T-helper 17 cell (primary cell): ENCODE measurements around the gene CACNB4. TPM values are rescaled to one million over a fixed set of nuclear protein-coding genes. Genes with fewer than 3 reads are reported as not detected.
"Not testable (repeated sequence)": the region's sequence is repeated elsewhere in the genome, so short reads cannot be mapped to it uniquely, and the experiment has no call there.

Source experiments
- ATAC-seq: fragments of 150-1000 bp; cut with Tn5 transposase; 2 replicates; pipeline ENCODE4 v1.10.0; 2021; ENCODE audit warnings: mild to moderate bottlenecking, moderate library complexity
- DNase-seq, 3 donors: peaks; one replicate each; pipeline versions ENCODE4 v3.0.0 to v3.0.0-alpha.2; 2020 to 2021
- H3K9me3 ChIP-seq: one replicate; pipeline ENCODE4 v1.7.0; 2013; ENCODE audit warnings: low read length, mild to moderate bottlenecking; ENCODE audit not compliant: control insufficient read depth, poor library complexity, severe bottlenecking
- H3K27ac Mint-ChIP-seq: one replicate; pipeline ENCODE4 v1.8.0; 2022; ENCODE audit warnings: mild to moderate bottlenecking, moderate library complexity, mixed read lengths
- H3K27me3 Mint-ChIP-seq: one replicate; pipeline ENCODE4 v1.8.0; 2022; ENCODE audit warnings: mixed read lengths
- H3K36me3 Mint-ChIP-seq: one replicate; pipeline ENCODE4 v1.8.0; 2022; ENCODE audit warnings: low read depth, mixed read lengths
- H3K4me1 Mint-ChIP-seq: one replicate; pipeline ENCODE4 v1.8.0; 2022; ENCODE audit warnings: mild to moderate bottlenecking, mixed read lengths
- H3K4me3 Mint-ChIP-seq: one replicate; pipeline ENCODE4 v1.8.0; 2022; ENCODE audit warnings: mild to moderate bottlenecking, moderate library complexity, mixed read lengths
- total RNA-seq, 4 donors: library from RNA in 2 of 4; stranded (reverse) in 2 of 4; gene quantifications; one replicate each; pipeline ENCODE4 v1.2.3 and lab custom pipeline; 2022 to 2026

Gene CACNB4
- total RNA-seq, 2 donors from 2014 or later: 0.37 to 0.65 TPM

DNA sequence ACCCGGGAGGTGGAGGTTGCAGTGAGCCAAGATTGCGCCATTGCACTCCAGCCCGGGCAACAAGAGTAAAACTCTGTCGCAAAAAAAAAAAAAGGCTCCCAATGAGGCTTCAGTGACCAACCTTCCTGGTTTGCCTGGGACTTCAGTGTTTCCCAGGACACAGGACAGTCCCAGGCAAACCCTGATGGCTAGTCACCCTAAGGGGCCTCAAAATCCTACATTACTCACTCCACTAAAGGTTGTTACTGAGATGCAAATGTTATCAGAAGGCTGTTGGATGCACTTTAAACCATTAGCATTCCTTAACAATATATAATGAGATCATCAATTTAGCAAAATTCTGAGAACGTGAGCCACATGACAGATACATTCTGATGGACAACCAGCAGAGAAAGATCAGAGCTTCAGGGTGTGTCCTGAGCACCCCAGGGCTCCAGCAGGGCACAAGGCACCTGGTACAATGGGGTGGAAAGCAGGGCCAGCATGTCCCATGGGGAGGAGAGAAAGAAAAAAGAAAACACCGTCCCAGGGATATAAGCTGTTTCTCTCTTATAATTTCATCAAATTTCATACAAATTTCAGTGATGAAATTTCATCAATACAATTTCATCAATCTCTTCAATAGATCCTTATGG, 152.5 kb downstream of the CACNB4 start:
- peaks cover 17% of the 10 kb centered on the region for H3K27me3 Mint-ChIP-seq
- DNase-seq (no peak), ATAC-seq (no peak)
- no peaks in the 10 kb centered on the region for H3K9me3 ChIP-seq
- no peak overlapping the region for H3K27ac Mint-ChIP-seq
- peaks cover 5% of the 10 kb centered on the region for H3K4me1 Mint-ChIP-seq
- peaks cover 2% of the 10 kb centered on the region for H3K36me3 Mint-ChIP-seq
- H3K4me3 Mint-ChIP-seq: no peak overlapping the region

DNA sequence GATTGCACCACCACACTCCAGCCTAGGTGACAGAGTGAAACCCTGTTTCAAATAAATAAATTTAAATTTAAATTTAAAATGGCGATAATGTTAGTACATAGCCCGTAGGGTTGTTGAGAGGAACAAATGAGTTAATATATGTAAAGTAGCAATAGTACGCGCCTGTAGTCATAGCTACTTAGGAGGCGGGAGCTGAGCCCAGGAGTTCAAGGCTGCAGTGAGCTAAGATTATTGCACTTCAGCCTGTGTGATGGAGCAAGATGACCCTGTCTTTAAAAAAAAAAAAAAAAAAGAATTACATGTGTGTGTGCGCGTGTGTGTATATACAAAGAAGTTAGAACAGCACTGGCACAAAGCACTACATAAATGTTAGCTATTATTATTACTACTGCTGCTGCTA, 153.2 kb downstream of the CACNB4 start:
- H3K4me1 Mint-ChIP-seq: peaks cover 5% of the 10 kb centered on the region

DNA sequence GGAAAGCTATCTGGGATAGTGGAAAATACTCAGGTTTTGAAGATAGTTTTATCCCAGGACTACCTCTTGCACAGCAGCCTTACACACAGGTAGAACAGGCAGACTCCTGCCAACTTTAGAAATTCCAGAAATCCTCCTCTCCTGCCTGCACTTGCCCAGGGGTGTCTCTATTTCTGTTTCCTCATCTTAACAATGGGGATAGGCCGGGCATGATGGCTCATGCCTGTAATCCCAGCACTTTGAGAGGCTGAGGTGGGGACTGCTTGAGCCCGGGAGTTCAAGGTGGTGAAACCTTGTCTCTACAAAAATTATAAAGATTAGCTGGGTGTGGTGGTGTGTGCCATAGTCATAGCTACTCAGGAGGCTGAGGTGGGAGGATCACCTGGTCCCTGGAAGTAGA, 153.7 kb downstream of the CACNB4 start:
- H3K36me3 Mint-ChIP-seq: peaks cover 2% of the 10 kb centered on the region
- H3K4me1 Mint-ChIP-seq: peaks cover 5% of the 10 kb centered on the region
- DNase-seq (no peak), ATAC-seq (no peak)
- no peak overlapping the region for H3K27ac Mint-ChIP-seq
- H3K9me3 ChIP-seq: no peaks in the 10 kb centered on the region
- no peak overlapping the region for H3K4me3 Mint-ChIP-seq
- H3K27me3 Mint-ChIP-seq: peaks cover 17% of the 10 kb centered on the region

More for the DNA sequence above, 153.2 kb downstream of the CACNB4 start:
- peaks cover 2% of the 10 kb centered on the region for H3K36me3 Mint-ChIP-seq
- no peaks in the 10 kb centered on the region for H3K9me3 ChIP-seq
- H3K4me3 Mint-ChIP-seq: no peak overlapping the region
- no peak overlapping the region for H3K27ac Mint-ChIP-seq
- H3K27me3 Mint-ChIP-seq: peaks cover 17% of the 10 kb centered on the region
- DNase-seq (no peak), ATAC-seq (no peak)

DNA sequence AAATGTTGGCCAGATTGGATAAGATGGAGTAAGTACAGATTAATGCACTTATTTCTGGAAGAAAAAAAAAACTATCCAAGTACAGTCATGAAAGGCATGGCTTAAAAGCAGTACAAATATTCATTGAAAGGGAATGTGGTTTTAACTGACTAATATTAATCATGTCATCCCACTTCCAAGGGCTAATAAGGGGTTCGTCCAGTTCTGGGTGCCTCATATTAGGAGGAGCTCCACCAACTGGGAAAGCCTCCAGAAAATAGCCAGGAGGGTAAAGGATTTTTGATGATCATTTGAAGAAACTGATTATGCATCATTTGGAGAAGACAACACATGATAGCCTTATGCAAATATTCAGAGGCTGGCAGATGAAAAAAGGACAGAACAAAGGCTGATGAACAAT, 155.4 kb downstream of the CACNB4 start:
- Mint-ChIP-seq H3K27ac (no peak overlapping the region), H3K27me3 (peaks cover 24% of the 10 kb centered on the region), H3K36me3 (peaks cover 2% of the 10 kb centered on the region), H3K4me1 (peaks cover 5% of the 10 kb centered on the region), H3K4me3 (no peak overlapping the region)
- H3K9me3 ChIP-seq: no peaks in the 10 kb centered on the region
- ATAC-seq (no peak), DNase-seq (no peak)

DNA sequence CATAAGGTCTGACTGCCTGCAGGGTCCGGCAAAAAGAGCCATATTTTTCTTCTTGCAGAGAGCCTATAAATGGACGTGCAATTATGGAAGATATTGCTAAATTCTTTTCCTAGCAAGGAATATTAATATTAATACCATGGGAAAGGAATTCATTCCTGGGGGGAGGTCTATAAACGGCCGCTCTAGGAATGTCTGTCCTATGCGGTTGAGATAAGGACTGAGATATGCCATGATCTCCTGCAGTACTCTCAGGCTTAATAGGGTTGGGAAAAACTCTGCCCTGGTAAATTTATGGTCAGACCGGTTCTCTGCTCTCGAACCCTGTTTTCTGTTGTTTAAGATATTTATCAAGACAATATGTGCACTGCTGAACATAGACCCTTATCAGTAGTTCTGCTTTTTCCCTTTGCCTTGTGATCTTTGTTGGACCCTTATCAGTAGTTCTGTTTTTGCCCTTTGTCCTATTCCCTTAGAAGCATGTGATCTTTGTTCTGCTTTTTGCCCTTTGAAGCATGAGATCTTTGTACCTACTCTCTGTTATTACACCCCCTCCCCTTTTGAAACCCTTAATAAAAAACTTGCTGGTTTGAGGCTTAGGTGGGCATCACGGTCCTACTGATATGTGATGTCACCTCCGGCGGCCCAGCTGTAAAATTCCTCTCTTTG, 156.2 kb downstream of the CACNB4 start:
- peaks cover 32% of the 10 kb centered on the region for H3K27me3 Mint-ChIP-seq

DNA sequence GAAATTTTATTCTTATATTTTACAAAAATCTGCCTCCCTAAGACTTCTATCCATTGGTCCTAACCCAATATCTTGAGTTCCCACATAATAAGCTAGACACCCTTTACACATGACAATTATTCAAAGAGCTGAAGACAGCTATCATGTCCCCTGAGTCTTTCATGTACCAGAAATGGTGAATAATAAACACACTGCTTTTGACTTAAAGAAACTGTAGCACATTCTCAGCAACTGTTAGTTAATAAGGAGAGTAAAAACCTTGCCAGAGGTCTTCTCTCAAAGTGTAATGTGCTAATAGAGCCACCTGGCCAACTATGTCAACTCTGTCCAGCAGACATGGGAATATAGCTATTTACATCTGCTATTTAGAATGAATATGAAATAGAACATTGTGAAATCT, 160.9 kb downstream of the CACNB4 start:
- no peak for ATAC-seq
- H3K9me3 ChIP-seq: no peaks in the 10 kb centered on the region
- Mint-ChIP-seq H3K36me3 (no peaks in the 10 kb centered on the region), H3K4me3 (no peak overlapping the region), H3K27ac (no peak overlapping the region), H3K27me3 (peaks cover 32% of the 10 kb centered on the region), H3K4me1 (no peaks in the 10 kb centered on the region)
- no peak for DNase-seq

More for the DNA sequence above, 156.2 kb downstream of the CACNB4 start:
- not testable (repeated sequence) for H3K4me3 Mint-ChIP-seq, DNase-seq, ATAC-seq, H3K4me1 Mint-ChIP-seq, H3K36me3 Mint-ChIP-seq, H3K27ac Mint-ChIP-seq, H3K9me3 ChIP-seq

DNA sequence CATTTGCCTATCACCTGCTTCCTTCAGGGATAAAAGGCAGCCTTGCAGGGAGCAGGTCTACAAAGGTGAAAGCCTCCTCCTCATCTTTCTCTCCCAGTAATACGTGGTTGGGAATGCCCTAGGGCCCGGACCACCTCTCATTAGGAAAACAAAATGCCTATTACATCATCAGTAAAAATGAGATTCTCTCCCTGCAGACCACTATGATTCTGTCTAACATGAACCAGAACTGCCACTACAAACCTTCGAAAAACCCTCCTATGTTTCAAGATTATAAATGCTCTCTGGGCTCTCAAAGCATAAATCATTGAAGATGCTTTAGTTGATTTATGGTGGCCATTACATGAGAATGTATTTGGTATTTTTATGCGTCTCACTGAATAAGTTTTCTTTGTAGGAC, 162.2 kb downstream of the CACNB4 start:
- Mint-ChIP-seq H3K27me3 (peaks cover 37% of the 10 kb centered on the region), H3K4me1 (no peaks in the 10 kb centered on the region), H3K27ac (no peak overlapping the region), H3K36me3 (no peaks in the 10 kb centered on the region), H3K4me3 (no peak overlapping the region)
- ATAC-seq (no peak), DNase-seq (no peak)
- no peaks in the 10 kb centered on the region for H3K9me3 ChIP-seq

DNA sequence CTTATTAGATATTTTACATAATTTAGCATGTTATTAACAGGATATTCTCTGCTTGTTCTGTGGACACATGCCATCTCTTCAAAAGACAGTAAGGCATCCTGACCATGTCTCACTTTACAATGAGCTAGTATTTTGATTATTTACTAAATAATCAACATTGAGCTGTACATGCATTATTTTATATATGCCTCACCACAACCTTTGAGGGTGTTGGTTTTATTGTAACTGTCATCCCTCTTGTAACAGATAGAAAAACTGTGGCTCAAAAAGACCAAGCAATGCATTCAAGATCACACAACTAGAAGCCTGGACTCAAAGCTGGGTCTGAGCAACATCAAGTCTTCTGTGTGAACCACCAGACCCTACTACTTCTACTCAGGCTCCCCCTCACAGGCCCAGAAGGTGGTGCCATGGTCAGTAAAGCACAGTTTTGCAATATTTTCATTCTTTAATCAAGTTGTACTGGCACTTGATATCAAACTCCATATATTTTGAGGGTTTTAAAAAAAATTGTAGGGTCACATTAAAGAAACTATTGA, 165.5 kb downstream of the CACNB4 start:
- ATAC-seq (no peak), DNase-seq (no peak)
- no peaks in the 10 kb centered on the region for H3K9me3 ChIP-seq
- Mint-ChIP-seq H3K4me1 (no peaks in the 10 kb centered on the region), H3K4me3 (no peak overlapping the region), H3K27me3 (peaks cover 41% of the 10 kb centered on the region), H3K36me3 (no peaks in the 10 kb centered on the region), H3K27ac (no peak overlapping the region)

DNA sequence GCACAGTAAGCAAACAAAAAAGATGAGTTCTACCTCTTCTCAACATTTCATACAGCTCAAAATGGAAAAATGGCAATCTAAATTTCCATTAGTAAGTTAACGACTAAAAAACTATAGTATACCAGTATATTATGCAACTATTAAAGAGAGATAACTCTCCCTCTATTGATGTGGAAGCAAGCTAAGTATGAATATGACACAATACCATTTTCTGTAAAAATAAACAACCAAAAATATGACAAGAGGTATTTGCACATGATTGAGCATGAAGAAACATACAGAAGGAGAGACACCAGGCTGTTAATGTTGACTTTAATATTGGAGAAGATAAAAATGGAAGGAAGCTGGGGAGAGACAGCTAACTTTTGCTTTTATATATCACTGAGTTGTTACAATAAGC, 167.1 kb downstream of the CACNB4 start:
- H3K27me3 Mint-ChIP-seq: peaks cover 38% of the 10 kb centered on the region
- H3K9me3 ChIP-seq: no peaks in the 10 kb centered on the region
- no peak for DNase-seq
- H3K4me3 Mint-ChIP-seq: no peak overlapping the region
- peaks cover 4% of the 10 kb centered on the region for H3K36me3 Mint-ChIP-seq
- no peaks in the 10 kb centered on the region for H3K4me1 Mint-ChIP-seq
- ATAC-seq: no peak
- no peak overlapping the region for H3K27ac Mint-ChIP-seq

DNA sequence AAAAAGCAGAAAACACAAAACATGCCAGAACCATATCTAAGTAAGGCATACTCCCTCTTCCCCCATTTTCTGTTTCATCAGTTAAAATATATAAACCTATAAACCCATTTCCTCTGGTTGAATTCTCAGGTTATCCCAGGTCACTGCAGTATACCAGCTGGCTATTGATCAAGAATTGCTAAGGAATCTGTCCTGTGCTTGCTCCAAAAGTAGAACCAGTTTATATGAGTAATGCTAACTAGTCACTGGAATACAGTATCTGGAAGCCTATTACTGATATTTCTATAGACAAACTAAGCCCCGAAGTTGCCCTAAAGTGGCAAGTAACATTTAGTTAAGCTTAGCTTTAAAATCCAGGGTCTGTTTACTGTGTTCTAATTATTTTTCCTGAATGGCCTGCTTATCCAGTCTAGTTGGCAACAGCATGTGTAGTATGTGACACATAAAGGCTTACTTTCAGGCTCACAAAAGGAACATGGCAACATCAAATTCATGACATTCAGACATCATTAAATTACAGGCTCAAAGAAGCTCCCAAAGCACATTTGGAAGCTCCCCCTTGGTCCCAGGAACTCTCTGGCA, 167.7 kb downstream of the CACNB4 start:
- no peak for DNase-seq
- Mint-ChIP-seq H3K27ac (no peak overlapping the region), H3K36me3 (peaks cover 4% of the 10 kb centered on the region), H3K27me3 (peaks cover 41% of the 10 kb centered on the region), H3K4me1 (no peaks in the 10 kb centered on the region), H3K4me3 (no peak overlapping the region)
- no peak for ATAC-seq
- no peaks in the 10 kb centered on the region for H3K9me3 ChIP-seq

DNA sequence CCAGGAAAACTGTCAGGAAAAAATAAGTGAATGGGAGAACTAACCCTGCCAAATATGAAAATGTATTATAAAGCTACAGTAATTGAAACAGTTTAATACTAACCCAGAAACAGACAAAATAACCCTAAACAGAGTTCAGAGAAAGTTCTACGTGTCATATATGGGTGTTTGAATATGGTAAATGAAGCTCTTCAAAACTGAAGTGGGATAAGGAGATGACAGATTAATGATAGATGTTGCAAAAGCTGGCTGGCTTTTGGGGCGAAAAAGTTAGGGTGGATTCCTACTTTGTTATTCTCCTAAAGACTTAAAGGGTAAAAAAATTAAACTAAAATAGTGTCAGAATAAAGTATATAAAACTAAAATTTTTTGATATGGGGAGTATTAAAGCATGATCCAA, 168.8 kb downstream of the CACNB4 start:
- Mint-ChIP-seq H3K27ac (no peak overlapping the region), H3K4me1 (no peaks in the 10 kb centered on the region), H3K27me3 (peaks cover 47% of the 10 kb centered on the region), H3K36me3 (peaks cover 4% of the 10 kb centered on the region), H3K4me3 (no peak overlapping the region)
- DNase-seq: no peak
- H3K9me3 ChIP-seq: no peaks in the 10 kb centered on the region
- no peak for ATAC-seq

DNA sequence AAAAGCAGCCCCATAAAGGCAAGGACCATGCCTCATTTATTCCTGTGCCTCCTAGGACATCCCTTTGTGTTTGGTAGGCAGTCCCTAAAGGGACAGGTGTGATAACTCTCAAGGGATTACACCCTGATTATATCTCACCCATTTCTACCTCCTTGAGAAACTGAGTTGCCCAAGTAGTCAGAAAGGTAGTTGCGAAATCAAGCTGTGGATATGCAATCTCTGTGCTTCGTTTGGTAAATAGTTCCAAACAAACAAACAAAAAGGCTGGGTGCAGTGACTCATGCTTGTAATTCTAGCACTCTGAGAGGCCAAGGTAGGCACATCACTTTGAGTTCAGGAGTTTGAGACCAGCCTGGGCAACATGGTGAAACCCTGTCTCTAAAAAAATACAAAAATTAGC, 170.5 kb downstream of the CACNB4 start:
- H3K9me3 ChIP-seq: no peaks in the 10 kb centered on the region
- no peak overlapping the region for H3K27ac Mint-ChIP-seq
- H3K27me3 Mint-ChIP-seq: peaks cover 40% of the 10 kb centered on the region
- ATAC-seq (no peak), DNase-seq (no peak)
- no peaks in the 10 kb centered on the region for H3K4me1 Mint-ChIP-seq
- no peak overlapping the region for H3K4me3 Mint-ChIP-seq
- peaks cover 4% of the 10 kb centered on the region for H3K36me3 Mint-ChIP-seq

DNA sequence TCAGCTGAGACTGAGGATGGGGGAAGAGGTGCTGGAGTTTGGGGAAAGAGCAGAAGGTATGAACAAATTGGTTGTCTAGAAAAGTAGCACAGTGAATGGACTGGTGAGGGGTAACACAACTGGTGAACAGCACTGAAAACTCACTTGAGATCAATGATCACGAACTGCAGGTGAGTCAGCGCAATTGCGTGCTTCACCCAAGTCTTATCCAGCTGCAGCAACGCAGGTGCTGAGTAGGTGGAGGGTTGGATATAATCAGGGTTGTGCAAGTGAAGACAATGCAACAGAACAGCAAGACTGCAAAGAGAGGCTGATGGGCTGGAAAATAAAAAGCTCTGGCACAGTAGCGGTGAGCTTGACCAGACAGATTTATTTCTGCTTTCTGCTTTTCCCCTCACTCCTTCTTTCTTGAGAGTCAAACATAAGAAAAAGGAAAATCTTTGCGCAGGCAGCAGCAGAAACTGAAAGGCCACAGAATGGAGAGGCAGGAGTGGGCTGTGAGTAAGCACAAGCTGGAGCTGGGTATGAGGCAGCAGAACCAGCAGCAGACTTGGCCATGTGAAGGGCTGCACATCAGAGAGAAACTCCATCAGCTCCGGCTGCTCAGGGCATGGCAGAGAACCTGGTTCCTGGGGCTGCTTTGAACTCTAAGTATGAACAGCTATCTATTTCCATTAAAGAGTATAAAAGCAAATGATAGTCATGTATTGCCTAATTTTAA, 171.2 kb downstream of the CACNB4 start:
- no peaks in the 10 kb centered on the region for H3K9me3 ChIP-seq
- DNase-seq (no peak), ATAC-seq (no peak)
- no peaks in the 10 kb centered on the region for H3K4me1 Mint-ChIP-seq
- H3K36me3 Mint-ChIP-seq: peaks cover 4% of the 10 kb centered on the region
- peaks cover 40% of the 10 kb centered on the region for H3K27me3 Mint-ChIP-seq
- no peak overlapping the region for H3K4me3 Mint-ChIP-seq
- H3K27ac Mint-ChIP-seq: no peak overlapping the region
